Measurements from ENCODE around the gene ABCA1. TPM values are rescaled to one million over a fixed set of nuclear protein-coding genes. Genes with fewer than 3 reads are reported as not detected.

Gene ABCA1
- total and polyA plus RNA-seq, 10 of the 15 experiments (the other 5 are each of a cell fraction or from before 2014, with no cell fraction given): 0.01 to 0.56 (median 0.16) TPM

DNA sequence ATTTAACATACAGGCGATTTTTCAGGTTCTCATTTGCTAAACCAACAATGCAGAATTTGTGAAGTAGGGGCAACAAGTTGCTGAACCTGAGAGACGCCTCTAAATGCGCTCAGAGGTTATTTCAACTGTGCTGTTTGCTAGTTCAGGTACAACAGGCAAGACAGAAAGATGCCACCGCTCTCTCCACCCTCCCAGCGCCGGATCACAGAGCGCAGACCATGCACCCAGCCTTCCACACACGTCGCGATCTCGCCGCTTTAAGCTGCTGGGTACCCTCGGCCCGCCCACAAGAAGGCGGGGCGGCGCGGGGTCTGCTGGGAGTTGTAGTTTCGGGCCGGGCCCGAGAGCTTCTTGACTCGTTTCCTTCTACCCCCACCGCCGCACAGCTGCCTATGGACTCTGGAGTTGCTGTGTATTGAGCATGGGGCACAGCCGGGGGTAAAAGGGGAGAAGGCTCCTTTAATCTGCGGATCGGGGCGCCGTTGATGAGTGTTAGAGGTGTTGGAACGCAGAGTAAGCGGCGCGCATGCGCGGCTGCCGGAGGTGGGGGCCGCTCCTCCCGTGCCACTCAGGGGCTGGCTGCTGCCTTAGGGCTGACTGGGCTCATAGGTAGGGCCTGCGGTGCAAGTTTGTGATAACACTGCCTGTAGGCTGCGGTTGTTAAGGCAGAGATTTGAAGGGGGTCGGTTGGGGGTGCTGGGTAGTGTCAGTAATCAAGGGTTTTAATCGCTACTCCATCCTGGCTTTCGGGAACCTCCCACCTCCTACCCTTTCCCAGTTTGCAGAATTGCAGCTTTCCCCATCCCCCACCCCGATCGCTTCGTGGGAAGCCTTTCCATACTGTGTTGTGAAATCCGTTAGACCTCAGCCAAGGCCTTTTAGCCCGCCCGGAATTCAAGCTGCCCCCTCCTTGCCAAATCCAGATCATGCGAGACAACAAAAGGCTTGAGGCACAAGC is 40.3 kb upstream of the ABCA1 start (continued):
- TF ChIP-seq, protein P1, sequence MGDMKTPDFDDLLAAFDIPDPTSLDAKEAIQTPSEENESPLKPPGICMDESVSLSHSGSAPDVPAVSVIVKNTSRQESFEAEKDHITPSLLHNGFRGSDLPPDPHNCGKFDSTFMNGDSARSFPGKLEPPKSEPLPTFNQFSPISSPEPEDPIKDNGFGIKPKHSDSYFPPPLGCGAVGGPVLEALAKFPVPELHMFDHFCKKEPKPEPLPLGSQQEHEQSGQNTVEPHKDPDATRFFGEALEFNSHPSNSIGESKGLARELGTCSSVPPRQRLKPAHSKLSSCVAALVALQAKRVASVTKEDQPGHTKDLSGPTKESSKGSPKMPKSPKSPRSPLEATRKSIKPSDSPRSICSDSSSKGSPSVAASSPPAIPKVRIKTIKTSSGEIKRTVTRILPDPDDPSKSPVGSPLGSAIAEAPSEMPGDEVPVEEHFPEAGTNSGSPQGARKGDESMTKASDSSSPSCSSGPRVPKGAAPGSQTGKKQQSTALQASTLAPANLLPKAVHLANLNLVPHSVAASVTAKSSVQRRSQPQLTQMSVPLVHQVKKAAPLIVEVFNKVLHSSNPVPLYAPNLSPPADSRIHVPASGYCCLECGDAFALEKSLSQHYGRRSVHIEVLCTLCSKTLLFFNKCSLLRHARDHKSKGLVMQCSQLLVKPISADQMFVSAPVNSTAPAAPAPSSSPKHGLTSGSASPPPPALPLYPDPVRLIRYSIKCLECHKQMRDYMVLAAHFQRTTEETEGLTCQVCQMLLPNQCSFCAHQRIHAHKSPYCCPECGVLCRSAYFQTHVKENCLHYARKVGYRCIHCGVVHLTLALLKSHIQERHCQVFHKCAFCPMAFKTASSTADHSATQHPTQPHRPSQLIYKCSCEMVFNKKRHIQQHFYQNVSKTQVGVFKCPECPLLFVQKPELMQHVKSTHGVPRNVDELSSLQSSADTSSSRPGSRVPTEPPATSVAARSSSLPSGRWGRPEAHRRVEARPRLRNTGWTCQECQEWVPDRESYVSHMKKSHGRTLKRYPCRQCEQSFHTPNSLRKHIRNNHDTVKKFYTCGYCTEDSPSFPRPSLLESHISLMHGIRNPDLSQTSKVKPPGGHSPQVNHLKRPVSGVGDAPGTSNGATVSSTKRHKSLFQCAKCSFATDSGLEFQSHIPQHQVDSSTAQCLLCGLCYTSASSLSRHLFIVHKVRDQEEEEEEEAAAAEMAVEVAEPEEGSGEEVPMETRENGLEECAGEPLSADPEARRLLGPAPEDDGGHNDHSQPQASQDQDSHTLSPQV (IDR thresholded peaks at IDR 0.05): no peak
- TF ChIP-seq NFYB (IDR thresholded peaks at IDR 0.05; ENCODE audit: insufficient read depth, low read depth, low read length): no peak
- peak; percentile 40; the same call in 1 of the 2 replicates for TF ChIP-seq POLR2A (IDR thresholded peaks at IDR 0.05; ENCODE audit: low read depth, low read length)
- no peak for TF ChIP-seq CHD1 (IDR thresholded peaks at IDR 0.05; ENCODE audit: low read depth, low read length)
- TF ChIP-seq NR2C1 (IDR thresholded peaks at IDR 0.05): no peak
- no peak for TF ChIP-seq MTA3 (IDR thresholded peaks at IDR 0.05; ENCODE audit: borderline replicate concordance, low read length)
- no peak for TF ChIP-seq SREBF2 (IDR thresholded peaks at IDR 0.05; ENCODE audit: low read length)
- TF ChIP-seq, protein P2, sequence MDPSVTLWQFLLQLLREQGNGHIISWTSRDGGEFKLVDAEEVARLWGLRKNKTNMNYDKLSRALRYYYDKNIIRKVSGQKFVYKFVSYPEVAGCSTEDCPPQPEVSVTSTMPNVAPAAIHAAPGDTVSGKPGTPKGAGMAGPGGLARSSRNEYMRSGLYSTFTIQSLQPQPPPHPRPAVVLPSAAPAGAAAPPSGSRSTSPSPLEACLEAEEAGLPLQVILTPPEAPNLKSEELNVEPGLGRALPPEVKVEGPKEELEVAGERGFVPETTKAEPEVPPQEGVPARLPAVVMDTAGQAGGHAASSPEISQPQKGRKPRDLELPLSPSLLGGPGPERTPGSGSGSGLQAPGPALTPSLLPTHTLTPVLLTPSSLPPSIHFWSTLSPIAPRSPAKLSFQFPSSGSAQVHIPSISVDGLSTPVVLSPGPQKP (IDR thresholded peaks at IDR 0.05; ENCODE audit: low read depth, low read length): no peak
- TF ChIP-seq ZSCAN29 (IDR thresholded peaks at IDR 0.05): no peak
- TF ChIP-seq, protein P3, sequence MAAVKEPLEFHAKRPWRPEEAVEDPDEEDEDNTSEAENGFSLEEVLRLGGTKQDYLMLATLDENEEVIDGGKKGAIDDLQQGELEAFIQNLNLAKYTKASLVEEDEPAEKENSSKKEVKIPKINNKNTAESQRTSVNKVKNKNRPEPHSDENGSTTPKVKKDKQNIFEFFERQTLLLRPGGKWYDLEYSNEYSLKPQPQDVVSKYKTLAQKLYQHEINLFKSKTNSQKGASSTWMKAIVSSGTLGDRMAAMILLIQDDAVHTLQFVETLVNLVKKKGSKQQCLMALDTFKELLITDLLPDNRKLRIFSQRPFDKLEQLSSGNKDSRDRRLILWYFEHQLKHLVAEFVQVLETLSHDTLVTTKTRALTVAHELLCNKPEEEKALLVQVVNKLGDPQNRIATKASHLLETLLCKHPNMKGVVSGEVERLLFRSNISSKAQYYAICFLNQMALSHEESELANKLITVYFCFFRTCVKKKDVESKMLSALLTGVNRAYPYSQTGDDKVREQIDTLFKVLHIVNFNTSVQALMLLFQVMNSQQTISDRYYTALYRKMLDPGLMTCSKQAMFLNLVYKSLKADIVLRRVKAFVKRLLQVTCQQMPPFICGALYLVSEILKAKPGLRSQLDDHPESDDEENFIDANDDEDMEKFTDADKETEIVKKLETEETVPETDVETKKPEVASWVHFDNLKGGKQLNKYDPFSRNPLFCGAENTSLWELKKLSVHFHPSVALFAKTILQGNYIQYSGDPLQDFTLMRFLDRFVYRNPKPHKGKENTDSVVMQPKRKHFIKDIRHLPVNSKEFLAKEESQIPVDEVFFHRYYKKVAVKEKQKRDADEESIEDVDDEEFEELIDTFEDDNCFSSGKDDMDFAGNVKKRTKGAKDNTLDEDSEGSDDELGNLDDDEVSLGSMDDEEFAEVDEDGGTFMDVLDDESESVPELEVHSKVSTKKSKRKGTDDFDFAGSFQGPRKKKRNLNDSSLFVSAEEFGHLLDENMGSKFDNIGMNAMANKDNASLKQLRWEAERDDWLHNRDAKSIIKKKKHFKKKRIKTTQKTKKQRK (IDR thresholded peaks at IDR 0.05; ENCODE audit: low read depth, low read length): no peak
- no peak for TF ChIP-seq MEF2B (IDR thresholded peaks at IDR 0.05; ENCODE audit: partially characterized antibody, poor library complexity, severe bottlenecking)
- TF ChIP-seq GABPA (IDR thresholded peaks at IDR 0.05; ENCODE audit: low read depth): no peak
- TF ChIP-seq, protein P4, sequence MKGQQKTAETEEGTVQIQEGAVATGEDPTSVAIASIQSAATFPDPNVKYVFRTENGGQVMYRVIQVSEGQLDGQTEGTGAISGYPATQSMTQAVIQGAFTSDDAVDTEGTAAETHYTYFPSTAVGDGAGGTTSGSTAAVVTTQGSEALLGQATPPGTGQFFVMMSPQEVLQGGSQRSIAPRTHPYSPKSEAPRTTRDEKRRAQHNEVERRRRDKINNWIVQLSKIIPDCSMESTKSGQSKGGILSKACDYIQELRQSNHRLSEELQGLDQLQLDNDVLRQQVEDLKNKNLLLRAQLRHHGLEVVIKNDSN (IDR thresholded peaks at IDR 0.05; ENCODE audit: borderline replicate concordance, extremely low read length, insufficient read depth, low read depth, low read length): no peak
- TF ChIP-seq ZNF622 (IDR thresholded peaks at IDR 0.05): no peak
- TF ChIP-seq, protein P5, sequence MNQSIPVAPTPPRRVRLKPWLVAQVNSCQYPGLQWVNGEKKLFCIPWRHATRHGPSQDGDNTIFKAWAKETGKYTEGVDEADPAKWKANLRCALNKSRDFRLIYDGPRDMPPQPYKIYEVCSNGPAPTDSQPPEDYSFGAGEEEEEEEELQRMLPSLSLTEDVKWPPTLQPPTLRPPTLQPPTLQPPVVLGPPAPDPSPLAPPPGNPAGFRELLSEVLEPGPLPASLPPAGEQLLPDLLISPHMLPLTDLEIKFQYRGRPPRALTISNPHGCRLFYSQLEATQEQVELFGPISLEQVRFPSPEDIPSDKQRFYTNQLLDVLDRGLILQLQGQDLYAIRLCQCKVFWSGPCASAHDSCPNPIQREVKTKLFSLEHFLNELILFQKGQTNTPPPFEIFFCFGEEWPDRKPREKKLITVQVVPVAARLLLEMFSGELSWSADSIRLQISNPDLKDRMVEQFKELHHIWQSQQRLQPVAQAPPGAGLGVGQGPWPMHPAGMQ (IDR thresholded peaks at IDR 0.05; ENCODE audit: borderline replicate concordance): no peak
- TF ChIP-seq BCL11A (IDR thresholded peaks at IDR 0.05; ENCODE audit: low read depth, low read length): no peak
- peak; percentile 43; the same call in 1 of the 2 replicates for TF ChIP-seq TCF12 (IDR thresholded peaks at IDR 0.05; ENCODE audit: low read depth, low read length)
